Measurements from ENCODE around the gene PAX2.

PAX2 gene

GRCh38 chr10:100816671-100817070, 71.3 kb downstream of the PAX2 start:
- DNase-seq (ENCODE audit: low read depth in 2 of 2) = no peak

- DNase-seq (ENCODE audit: low read depth in 2 of 2) = no peak
Observed at GRCh38 chr10:100817268-100817839, 72.0 kb downstream of the PAX2 start.

- DNase-seq (ENCODE audit: low read depth in 2 of 2) = no peak
Observed at GRCh38 chr10:100819424-100819823, 74.0 kb downstream of the PAX2 start.

- no peak for DNase-seq (ENCODE audit: low read depth in 2 of 2)
Observed at GRCh38 chr10:100823194-100823593, 77.8 kb downstream of the PAX2 start.

GRCh38 chr10:100824886-100825285, 79.5 kb downstream of the PAX2 start:
- no peak for DNase-seq (ENCODE audit: low read depth in 2 of 2)

GRCh38 chr10:100825325-100825875, 80.0 kb downstream of the PAX2 start:
- no peak for DNase-seq (ENCODE audit: low read depth in 2 of 2)

GRCh38 chr10:100826031-100826651, 80.8 kb downstream of the PAX2 start:
- no peak for DNase-seq (ENCODE audit: low read depth in 2 of 2)

- DNase-seq (ENCODE audit: low read depth in 2 of 2) = no peak
Observed at GRCh38 chr10:100826661-100826982, 81.2 kb downstream of the PAX2 start.

GRCh38 chr10:100826983-100827818, 81.8 kb downstream of the PAX2 start:
- no peak for DNase-seq (ENCODE audit: low read depth in 2 of 2)

- no peak for DNase-seq (ENCODE audit: low read depth in 2 of 2)
Observed at GRCh38 chr10:100827819-100828737, 82.7 kb downstream of the PAX2 start.

- no peak for DNase-seq (ENCODE audit: low read depth in 2 of 2)
Observed at GRCh38 chr10:100828738-100829096, 83.3 kb downstream of the PAX2 start.

GRCh38 chr10:100829097-100829870, 83.9 kb downstream of the PAX2 start:
- no peak for DNase-seq (ENCODE audit: low read depth in 2 of 2)

- no peak for DNase-seq (ENCODE audit: low read depth in 2 of 2)
Observed at GRCh38 chr10:100829933-100830727, 84.7 kb downstream of the PAX2 start.

- DNase-seq (ENCODE audit: low read depth in 2 of 2) = no peak
Observed at GRCh38 chr10:100830728-100831111, 85.3 kb downstream of the PAX2 start.

GRCh38 chr10:100831742-100832141, 86.4 kb downstream of the PAX2 start:
- no peak for DNase-seq (ENCODE audit: low read depth in 2 of 2)

GRCh38 chr10:100835810-100836209, 90.4 kb downstream of the PAX2 start:
- DNase-seq (ENCODE audit: low read depth in 2 of 2) = no peak

GRCh38 chr10:100836891-100837290, 91.5 kb downstream of the PAX2 start:
- no peak for DNase-seq (ENCODE audit: low read depth in 2 of 2)

- no peak for DNase-seq (ENCODE audit: low read depth in 2 of 2)
Observed at GRCh38 chr10:100837300-100837699, 91.9 kb downstream of the PAX2 start.

- no peak for DNase-seq (ENCODE audit: low read depth in 2 of 2)
Observed at GRCh38 chr10:100838986-100839385, 93.6 kb downstream of the PAX2 start.

- no peak for DNase-seq (ENCODE audit: low read depth in 2 of 2)
Observed at GRCh38 chr10:100841528-100841927, 96.1 kb downstream of the PAX2 start.
